Measurements from ENCODE around the gene FAM83F.

DNA sequence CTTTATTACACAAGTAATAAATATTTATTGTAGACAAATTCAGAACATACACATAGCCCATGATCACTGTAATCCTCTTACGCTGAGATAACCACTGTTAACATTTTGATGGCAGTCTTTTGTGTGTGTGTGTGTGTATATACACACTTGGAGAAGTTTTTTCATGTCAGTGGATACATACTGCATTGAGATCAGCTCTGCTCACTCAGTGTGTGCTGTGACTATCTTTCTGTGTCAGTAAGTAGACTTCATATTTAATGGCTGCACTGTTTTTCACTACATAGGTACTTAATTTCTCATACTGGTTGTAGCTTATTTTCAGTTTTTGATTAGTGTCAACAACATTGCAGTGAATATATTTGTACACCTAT, 82.9 kb downstream of the FAM83F start:
- TF ChIP-seq, protein P1, sequence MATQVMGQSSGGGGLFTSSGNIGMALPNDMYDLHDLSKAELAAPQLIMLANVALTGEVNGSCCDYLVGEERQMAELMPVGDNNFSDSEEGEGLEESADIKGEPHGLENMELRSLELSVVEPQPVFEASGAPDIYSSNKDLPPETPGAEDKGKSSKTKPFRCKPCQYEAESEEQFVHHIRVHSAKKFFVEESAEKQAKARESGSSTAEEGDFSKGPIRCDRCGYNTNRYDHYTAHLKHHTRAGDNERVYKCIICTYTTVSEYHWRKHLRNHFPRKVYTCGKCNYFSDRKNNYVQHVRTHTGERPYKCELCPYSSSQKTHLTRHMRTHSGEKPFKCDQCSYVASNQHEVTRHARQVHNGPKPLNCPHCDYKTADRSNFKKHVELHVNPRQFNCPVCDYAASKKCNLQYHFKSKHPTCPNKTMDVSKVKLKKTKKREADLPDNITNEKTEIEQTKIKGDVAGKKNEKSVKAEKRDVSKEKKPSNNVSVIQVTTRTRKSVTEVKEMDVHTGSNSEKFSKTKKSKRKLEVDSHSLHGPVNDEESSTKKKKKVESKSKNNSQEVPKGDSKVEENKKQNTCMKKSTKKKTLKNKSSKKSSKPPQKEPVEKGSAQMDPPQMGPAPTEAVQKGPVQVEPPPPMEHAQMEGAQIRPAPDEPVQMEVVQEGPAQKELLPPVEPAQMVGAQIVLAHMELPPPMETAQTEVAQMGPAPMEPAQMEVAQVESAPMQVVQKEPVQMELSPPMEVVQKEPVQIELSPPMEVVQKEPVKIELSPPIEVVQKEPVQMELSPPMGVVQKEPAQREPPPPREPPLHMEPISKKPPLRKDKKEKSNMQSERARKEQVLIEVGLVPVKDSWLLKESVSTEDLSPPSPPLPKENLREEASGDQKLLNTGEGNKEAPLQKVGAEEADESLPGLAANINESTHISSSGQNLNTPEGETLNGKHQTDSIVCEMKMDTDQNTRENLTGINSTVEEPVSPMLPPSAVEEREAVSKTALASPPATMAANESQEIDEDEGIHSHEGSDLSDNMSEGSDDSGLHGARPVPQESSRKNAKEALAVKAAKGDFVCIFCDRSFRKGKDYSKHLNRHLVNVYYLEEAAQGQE (IDR thresholded peaks at IDR 0.05; ENCODE audit: insufficient read depth in 1 of 2, low read depth in 2 of 2, low read length in 2 of 2): no peak
- no peak for TF ChIP-seq TAF1 (IDR thresholded peaks at IDR 0.05; ENCODE audit: borderline replicate concordance, insufficient read depth, low read length)
- TF ChIP-seq POLR2AphosphoS5 (IDR thresholded peaks at IDR 0.05; ENCODE audit: low read depth, low read length): no peak

Data from PFSK-1 (cell line).